Right kidney (tissue), 9 donors: ENCODE results near the gene MIPEP.
A peak's percentile ranks its signal among the peaks of the same experiment; 100 is the strongest.
"Not testable (repeated sequence)": the region's sequence is repeated elsewhere in the genome, so short reads cannot be mapped to it uniquely, and the experiment has no call there.

Source experiments
- DNase-seq: peaks from one replicate; pipeline ENCODE4 v3.0.0-alpha.2; 2016
- long read RNA-seq, 8 donors: transcript quantifications; one replicate each; lab custom pipeline, GENCODE V29; 2026

MIPEP gene
- long read RNA-seq, donor 1, transcript MIPEP-203 (2 exons, 543 nt), result minor isoform, 8 of 33 reads
- long read RNA-seq, donor 1, transcript MIPEP-201 (19 exons, 2,400 nt), result major isoform, 9 of 33 reads
- long read RNA-seq, donor 1, partial matches to known transcripts, result 16 of 33 reads
- long read RNA-seq, donor 1, other reads (novel, unspliced or antisense), result 0 of 33 reads
- long read RNA-seq, donor 2, transcript MIPEP-203 (2 exons, 543 nt), result major isoform, 5 of 15 reads
- long read RNA-seq, donor 2, partial matches to known transcripts, result 6 of 15 reads
- long read RNA-seq, donor 2, other reads (novel, unspliced or antisense), result 0 of 15 reads
- long read RNA-seq, donor 3, transcript MIPEP-203 (2 exons, 543 nt), result major isoform, 6 of 11 reads
- long read RNA-seq, donor 3, transcript MIPEP-201 (19 exons, 2,400 nt), result minor isoform, 5 of 11 reads
- long read RNA-seq, donor 3, partial matches to known transcripts, result 0 of 11 reads
- long read RNA-seq, donor 3, other reads (novel, unspliced or antisense), result 0 of 11 reads
- long read RNA-seq, donor 4, transcript MIPEP-203 (2 exons, 543 nt), result major isoform, 7 of 28 reads
- long read RNA-seq, donor 4, partial matches to known transcripts, result 18 of 28 reads
- long read RNA-seq, donor 4, other reads (novel, unspliced or antisense), result 0 of 28 reads
- long read RNA-seq, donor 5, partial matches to known transcripts, result 21 of 28 reads
- long read RNA-seq, donor 5, other reads (novel, unspliced or antisense), result 0 of 28 reads
- long read RNA-seq, donor 6, transcript MIPEP-201 (19 exons, 2,400 nt), result major isoform, 7 of 24 reads
- long read RNA-seq, donor 6, transcript MIPEP-203 (2 exons, 543 nt), result minor isoform, 6 of 24 reads
- long read RNA-seq, donor 6, partial matches to known transcripts, result 11 of 24 reads
- long read RNA-seq, donor 6, other reads (novel, unspliced or antisense), result 0 of 24 reads
- long read RNA-seq, donor 7, transcript MIPEP-203 (2 exons, 543 nt), result major isoform, 12 of 34 reads
- long read RNA-seq, donor 7, transcript MIPEP-201 (19 exons, 2,400 nt), result minor isoform, 5 of 34 reads
- long read RNA-seq, donor 7, partial matches to known transcripts, result 17 of 34 reads
- long read RNA-seq, donor 7, other reads (novel, unspliced or antisense), result 0 of 34 reads
- long read RNA-seq, donor 8, transcript MIPEP-201 (19 exons, 2,400 nt), result minor isoform, 7 of 22 reads
- long read RNA-seq, donor 8, transcript MIPEP-203 (2 exons, 543 nt), result major isoform, 9 of 22 reads
- long read RNA-seq, donor 8, partial matches to known transcripts, result 6 of 22 reads
- long read RNA-seq, donor 8, other reads (novel, unspliced or antisense), result 0 of 22 reads

GRCh38 chr13:23888658-23889614 lies at the start of gene MIPEP:
MIPEP (minus strand) TSS chr13:23889400; CDS start chr13:23889320, 80 bp downstream.
- DNase-seq, result peak; percentile 92

GRCh38 chr13:23934520-23934919 lies 45.3 kb upstream of the MIPEP start:
- DNase-seq, result no peak

GRCh38 chr13:23928985-23929384 lies 39.8 kb upstream of the MIPEP start:
- no peak for DNase-seq

GRCh38 chr13:23923031-23923430 lies 33.8 kb upstream of the MIPEP start:
- DNase-seq, result no peak

- no peak for DNase-seq
Observed at GRCh38 chr13:23922005-23922932, 33.1 kb upstream of the MIPEP start.

GRCh38 chr13:23921451-23921888 lies 32.3 kb upstream of the MIPEP start:
- no peak for DNase-seq

- DNase-seq, result no peak
Observed at GRCh38 chr13:23919006-23919405, 29.8 kb upstream of the MIPEP start.

GRCh38 chr13:23918208-23918607 lies 29.0 kb upstream of the MIPEP start:
- no peak for DNase-seq

- no peak for DNase-seq
Observed at GRCh38 chr13:23915308-23915707, 26.1 kb upstream of the MIPEP start.

GRCh38 chr13:23912469-23912868 lies 23.3 kb upstream of the MIPEP start:
- DNase-seq, result no peak

- DNase-seq, result no peak
Observed at GRCh38 chr13:23909606-23910005, 20.4 kb upstream of the MIPEP start.

GRCh38 chr13:23905766-23906165 lies 16.6 kb upstream of the MIPEP start:
- no peak for DNase-seq

GRCh38 chr13:23903906-23904280 lies 14.7 kb upstream of the MIPEP start:
- DNase-seq, result no peak

GRCh38 chr13:23902975-23903905 lies 14.0 kb upstream of the MIPEP start:
- peak; percentile 48 for DNase-seq

GRCh38 chr13:23901365-23901764 lies 12.2 kb upstream of the MIPEP start:
- no peak for DNase-seq

GRCh38 chr13:23899555-23899954 lies 10.4 kb upstream of the MIPEP start:
- no peak for DNase-seq

GRCh38 chr13:23898101-23898500 lies 8.9 kb upstream of the MIPEP start:
- DNase-seq, result no peak

- not testable (repeated sequence) for DNase-seq
Observed at GRCh38 chr13:23897452-23897919, 8.3 kb upstream of the MIPEP start, which contains the start of gene C1QTNF9B. C1QTNF9B (minus strand) TSS chr13:23897502.

GRCh38 chr13:23894746-23895145 lies 5.5 kb upstream of the MIPEP start:
- DNase-seq, result not testable (repeated sequence)
